Fibroblast of the aortic adventitia (primary cell): Measurements from ENCODE around the gene ATP9B. TPM values are rescaled to one million over a fixed set of nuclear protein-coding genes. Genes with fewer than 3 reads are reported as not detected.
"Not testable (repeated sequence)": the region's sequence is repeated elsewhere in the genome, so short reads cannot be mapped to it uniquely, and the experiment has no call there.

Experiments
- DNase-seq: peaks from one replicate; pipeline ENCODE4 v3.0.0-alpha.2; 2010; ENCODE audit warnings: low read depth
- H3K4me3 ChIP-seq: 2 replicates; pipeline ENCODE4 v1.5.1; 2011; ENCODE audit warnings: low read depth, mild to moderate bottlenecking, control low read depth, low read length, moderate library complexity
- CTCF ChIP-seq: IDR thresholded peaks from 2 replicates; pipeline ENCODE4 v1.5.1; 2011; ENCODE audit warnings: mild to moderate bottlenecking, low read length, control low read depth, inconsistent platforms; ENCODE audit not compliant: insufficient read depth
- total RNA-seq: library from RNA; depleted of rRNA; stranded (reverse); fragments of >200 nt; gene quantifications from 2 replicates; pipeline ENCODE4 v1.2.3, GENCODE V29; 2012; ENCODE audit warnings: low replicate concordance

Gene ATP9B
- total RNA-seq, 1 donor: 22.0 TPM

GRCh38 chr18:79371561-79372121, 302.4 kb downstream of the ATP9B start:
- no peak for TF ChIP-seq CTCF
- H3K4me3 ChIP-seq: no peak overlapping the region
- DNase-seq: no peak

- TF ChIP-seq CTCF: no peak
- DNase-seq: no peak
- H3K4me3 ChIP-seq: no peak overlapping the region
Measured at GRCh38 chr18:79372461-79372860, 303.3 kb downstream of the ATP9B start.

GRCh38 chr18:79372991-79373390, 303.8 kb downstream of the ATP9B start:
- no peak for TF ChIP-seq CTCF
- no peak for DNase-seq
- no peak overlapping the region for H3K4me3 ChIP-seq

- no peak overlapping the region for H3K4me3 ChIP-seq
- DNase-seq: no peak
- no peak for TF ChIP-seq CTCF
Measured at GRCh38 chr18:79373736-79374135, 304.5 kb downstream of the ATP9B start.

GRCh38 chr18:79374408-79375171, 305.4 kb downstream of the ATP9B start:
- no peak for DNase-seq
- no peak for TF ChIP-seq CTCF

GRCh38 chr18:79375441-79376154, 306.4 kb downstream of the ATP9B start:
- no peak overlapping the region for H3K4me3 ChIP-seq
- no peak for DNase-seq
- TF ChIP-seq CTCF: no peak

More at GRCh38 chr18:79374408-79375171, 305.4 kb downstream of the ATP9B start:
- no peak overlapping the region for H3K4me3 ChIP-seq

- DNase-seq, H3K4me3 ChIP-seq: not testable (repeated sequence)
Measured at GRCh38 chr18:79376661-79377060, 307.5 kb downstream of the ATP9B start.
